Measurements from ENCODE around the gene TMEFF1.

DNA sequence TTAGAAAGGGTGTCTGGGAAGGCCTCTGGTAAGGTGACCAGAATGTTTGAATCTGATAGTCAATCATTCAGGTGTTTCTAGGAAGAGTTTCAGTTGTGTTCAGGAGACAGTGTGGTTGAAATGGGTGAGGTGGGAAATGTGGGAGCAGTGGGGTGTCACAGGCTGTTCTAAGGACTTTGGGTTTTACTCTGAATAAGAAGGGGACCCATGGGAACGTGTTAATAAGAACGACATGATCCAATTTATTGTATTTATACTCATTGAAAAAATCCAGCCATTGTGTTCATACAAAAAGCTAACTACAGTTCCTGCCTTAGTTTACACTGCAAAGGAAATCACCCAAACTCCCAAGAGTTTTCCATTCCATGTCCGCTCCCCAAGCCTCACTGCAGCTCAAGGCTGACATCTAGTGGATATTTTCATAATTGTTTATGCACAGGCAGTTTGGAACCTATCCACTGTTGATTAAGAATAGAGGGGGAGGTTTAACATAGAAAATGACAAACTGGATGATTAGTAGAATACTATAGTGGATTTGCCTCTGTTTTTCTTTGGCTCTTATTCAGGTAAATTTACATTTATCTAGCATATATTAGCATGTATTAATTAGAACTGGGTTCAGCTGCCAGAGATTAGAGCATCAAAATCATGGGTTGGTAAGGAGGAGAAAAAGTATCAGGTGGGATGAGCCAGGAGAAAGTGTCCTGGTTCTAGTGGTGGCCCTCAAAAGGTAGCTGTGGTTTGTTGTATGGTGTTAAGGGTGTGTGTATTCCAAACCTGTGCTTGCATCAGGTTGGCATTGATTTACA, 122.6 kb downstream of the TMEFF1 start:
- no peak for TF ChIP-seq POLR2A (IDR thresholded peaks at IDR 0.05)
- TF ChIP-seq, protein P1, sequence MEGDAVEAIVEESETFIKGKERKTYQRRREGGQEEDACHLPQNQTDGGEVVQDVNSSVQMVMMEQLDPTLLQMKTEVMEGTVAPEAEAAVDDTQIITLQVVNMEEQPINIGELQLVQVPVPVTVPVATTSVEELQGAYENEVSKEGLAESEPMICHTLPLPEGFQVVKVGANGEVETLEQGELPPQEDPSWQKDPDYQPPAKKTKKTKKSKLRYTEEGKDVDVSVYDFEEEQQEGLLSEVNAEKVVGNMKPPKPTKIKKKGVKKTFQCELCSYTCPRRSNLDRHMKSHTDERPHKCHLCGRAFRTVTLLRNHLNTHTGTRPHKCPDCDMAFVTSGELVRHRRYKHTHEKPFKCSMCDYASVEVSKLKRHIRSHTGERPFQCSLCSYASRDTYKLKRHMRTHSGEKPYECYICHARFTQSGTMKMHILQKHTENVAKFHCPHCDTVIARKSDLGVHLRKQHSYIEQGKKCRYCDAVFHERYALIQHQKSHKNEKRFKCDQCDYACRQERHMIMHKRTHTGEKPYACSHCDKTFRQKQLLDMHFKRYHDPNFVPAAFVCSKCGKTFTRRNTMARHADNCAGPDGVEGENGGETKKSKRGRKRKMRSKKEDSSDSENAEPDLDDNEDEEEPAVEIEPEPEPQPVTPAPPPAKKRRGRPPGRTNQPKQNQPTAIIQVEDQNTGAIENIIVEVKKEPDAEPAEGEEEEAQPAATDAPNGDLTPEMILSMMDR (IDR thresholded peaks at IDR 0.05) = peak; percentile 76 to 87 (median 78)
